Mesendoderm (in vitro differentiated cells): ENCODE measurements around the gene OR7A5.
"Not testable (repeated sequence)": the region's sequence is repeated elsewhere in the genome, so short reads cannot be mapped to it uniquely, and the experiment has no call there.

Experiments used
- DNase-seq: peaks from one replicate; pipeline ENCODE4 v3.0.0; 2013
- H2AK5ac ChIP-seq: 2 replicates; pipeline ENCODE4 v1.6.1; 2013; ENCODE audit warnings: low read length, inconsistent platforms
- H2BK120ac ChIP-seq: 2 replicates; pipeline ENCODE4 v1.6.1; 2013; ENCODE audit warnings: low read depth, mild to moderate bottlenecking, low read length, moderate library complexity, mixed read lengths
- H2BK15ac ChIP-seq: replicated peaks from 2 replicates; pipeline ENCODE4 v1.6.1; 2013; ENCODE audit warnings: low read depth, mild to moderate bottlenecking, moderate library complexity
- H2BK5ac ChIP-seq: 2 replicates; pipeline ENCODE4 v1.6.1; 2013; ENCODE audit warnings: low read length, inconsistent platforms
- H3K18ac ChIP-seq: 2 replicates; pipeline ENCODE4 v1.6.1; 2013; ENCODE audit warnings: mild to moderate bottlenecking, low read length, mixed read lengths
- H3K23ac ChIP-seq: one replicate; pipeline ENCODE4 v1.6.1; 2013; ENCODE audit warnings: low read length
- H3K27ac ChIP-seq: 2 replicates; pipeline ENCODE4 v1.5.1; 2013; ENCODE audit warnings: low read depth, mild to moderate bottlenecking, inconsistent platforms, low read length, moderate library complexity
- H3K27me3 ChIP-seq: 2 replicates; pipeline ENCODE4 v1.6.1; 2013; ENCODE audit warnings: low read length, control low read depth, mild to moderate bottlenecking, inconsistent platforms; ENCODE audit not compliant: insufficient read depth, poor library complexity
- H3K36me3 ChIP-seq: 2 replicates; pipeline ENCODE4 v1.6.1; 2013; ENCODE audit warnings: low read length, inconsistent platforms; ENCODE audit not compliant: control insufficient read depth, insufficient read depth
- H3K4ac ChIP-seq: one replicate; pipeline ENCODE4 v1.6.1; 2013; ENCODE audit warnings: low read depth, mild to moderate bottlenecking, low read length, moderate library complexity
- H3K4me1 ChIP-seq: 2 replicates; pipeline ENCODE4 v1.6.1; 2013; ENCODE audit warnings: low read depth, low read length, inconsistent platforms; ENCODE audit not compliant: control insufficient read depth
- H3K4me2 ChIP-seq: 2 replicates; pipeline ENCODE4 v1.6.1; 2013; ENCODE audit warnings: low read length
- H3K4me3 ChIP-seq: 2 replicates; pipeline ENCODE4 v1.5.1; 2013; ENCODE audit warnings: mild to moderate bottlenecking, low read length
- H3K56ac ChIP-seq: one replicate; pipeline ENCODE4 v1.6.1; 2013; ENCODE audit warnings: low read length
- H3K79me1 ChIP-seq: 2 replicates; pipeline ENCODE4 v1.6.1; 2013; ENCODE audit warnings: low read length, inconsistent platforms
- H3K79me2 ChIP-seq: 2 replicates; pipeline ENCODE4 v1.6.1; 2013; ENCODE audit warnings: mild to moderate bottlenecking, low read length; ENCODE audit not compliant: control insufficient read depth, insufficient read depth
- H3K9ac ChIP-seq: 2 replicates; pipeline ENCODE4 v1.6.1; 2013; ENCODE audit warnings: low read length, inconsistent platforms
- H4K5ac ChIP-seq: one replicate; pipeline ENCODE4 v1.6.1; 2013; ENCODE audit warnings: low read length
- H4K8ac ChIP-seq: one replicate; pipeline ENCODE4 v1.6.1; 2013; ENCODE audit warnings: low read depth, mild to moderate bottlenecking, control low read depth, low read length, moderate library complexity
- WGBS: extraction: QIAGEN DNeasy Blood & Tissue Kit; methylation state at CpG from one replicate; pipeline ENCODE4 v1.1.7; 2013; ENCODE audit warnings: low lambda C conversion rate, missing lambda C conversion rate; ENCODE audit not compliant: insufficient coverage; ENCODE audit errors: extremely low coverage; 5-methylcytosine and 5-hydroxymethylcytosine counted together

Gene OR7A5

DNA sequence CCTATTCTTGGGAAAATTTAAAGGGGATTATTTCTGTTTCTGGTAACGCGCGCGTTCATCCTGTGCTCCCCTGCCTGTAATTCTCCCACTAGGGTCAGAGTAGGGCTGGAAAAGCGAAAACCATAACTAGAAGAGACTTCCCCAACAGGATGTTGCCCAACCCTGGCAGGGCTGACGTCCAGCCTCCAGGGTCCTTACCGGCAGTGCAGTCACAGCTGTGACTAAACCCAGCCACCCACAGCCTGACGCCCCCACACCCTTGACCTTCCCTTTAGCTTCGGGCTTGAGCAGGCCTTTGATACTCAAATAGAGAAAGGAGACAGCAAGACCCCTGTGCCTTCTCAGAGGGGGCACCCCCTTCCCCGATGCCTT, 50.3 kb downstream of the OR7A5 start:
- no CpG with 5 or more reads among the region's 10 CpGs for WGBS
- not testable (repeated sequence) for H3K4me2 ChIP-seq, H3K56ac ChIP-seq, H2BK5ac ChIP-seq, H3K36me3 ChIP-seq, DNase-seq, H3K9ac ChIP-seq, H3K79me1 ChIP-seq, H2BK120ac ChIP-seq, H4K5ac ChIP-seq, H3K4me3 ChIP-seq, H2AK5ac ChIP-seq, H3K27me3 ChIP-seq, H3K79me2 ChIP-seq, H3K23ac ChIP-seq, H3K27ac ChIP-seq, H2BK15ac ChIP-seq, H3K4ac ChIP-seq, H3K4me1 ChIP-seq, H3K18ac ChIP-seq, H4K8ac ChIP-seq

- not testable (repeated sequence) for H4K5ac ChIP-seq, H3K56ac ChIP-seq, H3K27me3 ChIP-seq, H3K27ac ChIP-seq, H3K36me3 ChIP-seq, H3K23ac ChIP-seq, H3K4me1 ChIP-seq, H3K18ac ChIP-seq, H2AK5ac ChIP-seq, H2BK120ac ChIP-seq, H2BK5ac ChIP-seq, H3K4ac ChIP-seq, H4K8ac ChIP-seq, H3K4me2 ChIP-seq, H3K4me3 ChIP-seq, H2BK15ac ChIP-seq, H3K79me2 ChIP-seq, H3K79me1 ChIP-seq, H3K9ac ChIP-seq
- peak; percentile 28 for DNase-seq
- WGBS: 100% methylated on average over 1 of the region's 8 CpGs
These were observed 51.5 kb downstream of the OR7A5 start for GRCh38 chr19:14783410-14783998.

- Histone ChIP-seq H2AK5ac (no peak overlapping the region), H3K27me3 (no peaks in the 10 kb centered on the region), H2BK15ac (no peak overlapping the region), H3K4me3 (no peak overlapping the region), H3K23ac (no peak overlapping the region), H3K79me2 (no peaks in the 10 kb centered on the region), H4K8ac (no peak overlapping the region), H3K56ac (no peak overlapping the region), H4K5ac (no peak overlapping the region), H2BK120ac (no peak overlapping the region), H3K27ac (no peak overlapping the region), H3K9ac (no peak overlapping the region), H3K4ac (no peak overlapping the region), H3K4me2 (no peak overlapping the region), H3K4me1 (no peaks in the 10 kb centered on the region), H3K79me1 (no peaks in the 10 kb centered on the region), H2BK5ac (no peak overlapping the region), H3K36me3 (no peaks in the 10 kb centered on the region), H3K18ac (no peak overlapping the region)
- WGBS: no CpG with 5 or more reads among the region's 16 CpGs
- no peak for DNase-seq
These were observed 52.2 kb downstream of the OR7A5 start for GRCh38 chr19:14782626-14783409.

DNA sequence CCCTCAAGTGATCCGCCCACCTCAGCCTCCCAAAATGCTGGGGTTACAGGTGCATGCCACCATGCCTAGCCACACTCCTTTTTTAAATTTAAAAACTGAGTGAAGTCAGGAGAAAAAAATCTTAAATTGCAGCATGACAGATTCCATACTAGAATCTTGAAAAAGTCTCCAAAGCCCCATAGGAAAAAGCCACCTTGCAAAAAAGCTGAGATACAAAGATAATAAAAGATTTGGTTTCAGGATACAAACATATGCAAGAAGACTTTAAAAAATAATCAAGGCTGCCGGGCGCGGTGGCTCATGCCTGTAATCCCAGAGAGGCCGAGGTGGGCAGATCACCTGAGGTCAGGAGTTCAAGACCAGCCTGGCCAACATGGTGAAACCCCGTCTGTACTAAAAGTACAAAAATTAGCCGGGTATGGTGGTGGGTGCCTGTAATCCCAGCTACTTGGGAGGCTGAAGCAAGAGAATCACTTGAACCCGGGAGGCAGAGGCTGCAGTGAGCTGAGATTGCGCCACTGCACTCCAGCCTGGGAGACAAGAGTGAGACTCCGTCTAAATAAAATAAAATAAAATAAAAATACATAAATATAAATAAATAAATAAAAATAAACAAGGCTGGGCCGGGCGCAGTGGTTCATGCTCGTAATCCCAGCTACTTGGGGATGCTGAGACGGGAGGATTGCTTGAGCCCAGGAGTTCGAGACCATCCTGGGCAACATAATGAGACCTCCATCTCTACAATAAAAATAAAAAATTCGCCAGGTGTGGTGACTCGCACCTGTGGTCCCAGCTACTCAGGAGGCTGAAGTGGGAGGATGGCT, 53.1 kb downstream of the OR7A5 start:
- not testable (repeated sequence) for H3K79me1 ChIP-seq, H3K27ac ChIP-seq, H4K5ac ChIP-seq, H2AK5ac ChIP-seq, H4K8ac ChIP-seq, H3K36me3 ChIP-seq, H2BK15ac ChIP-seq, H3K27me3 ChIP-seq, H2BK5ac ChIP-seq, DNase-seq, H3K4me3 ChIP-seq, H3K4ac ChIP-seq, H3K79me2 ChIP-seq, H3K18ac ChIP-seq, H3K4me1 ChIP-seq, H2BK120ac ChIP-seq, H3K23ac ChIP-seq, H3K56ac ChIP-seq, H3K4me2 ChIP-seq, H3K9ac ChIP-seq
- WGBS: no CpG with 5 or more reads among the region's 17 CpGs

DNA sequence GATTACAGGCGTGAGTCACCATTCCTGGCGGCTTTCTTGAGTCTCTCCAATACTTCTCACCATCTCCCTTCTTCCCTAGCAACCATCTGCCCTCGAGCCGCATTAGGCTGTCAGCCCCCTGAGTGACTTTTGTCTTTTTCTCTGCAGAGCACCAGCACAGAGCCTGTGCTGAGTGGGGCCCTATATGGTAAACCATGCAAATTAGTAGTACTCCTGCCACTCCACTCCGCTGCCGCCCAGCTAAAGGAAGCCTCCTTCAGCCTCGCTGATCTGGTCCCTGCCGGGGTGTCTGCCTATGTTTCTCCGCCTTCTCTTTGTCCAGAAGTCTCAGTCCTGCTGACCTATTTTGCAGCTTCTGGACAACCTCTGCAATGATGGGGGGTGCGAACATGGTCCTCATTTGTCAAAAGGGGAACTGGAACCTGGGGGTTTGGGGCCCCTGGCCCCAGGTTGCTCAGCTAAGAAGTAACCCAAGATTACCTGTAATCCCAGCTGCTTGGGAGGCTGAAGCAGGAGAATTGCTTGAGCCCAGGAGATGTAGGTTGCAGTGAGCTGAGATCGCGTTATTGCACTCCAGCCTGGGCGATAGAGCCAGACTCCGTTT, 54.3 kb downstream of the OR7A5 start:
- H4K5ac ChIP-seq, H2BK5ac ChIP-seq, H3K9ac ChIP-seq, H4K8ac ChIP-seq, H3K27ac ChIP-seq, H3K56ac ChIP-seq, H3K4me2 ChIP-seq, H3K18ac ChIP-seq, H3K79me1 ChIP-seq, H3K27me3 ChIP-seq, H3K23ac ChIP-seq, H3K36me3 ChIP-seq, H2BK120ac ChIP-seq, H2BK15ac ChIP-seq, H3K79me2 ChIP-seq, H2AK5ac ChIP-seq, H3K4me1 ChIP-seq, H3K4me3 ChIP-seq, H3K4ac ChIP-seq, DNase-seq: not testable (repeated sequence)
- WGBS: no CpG with 5 or more reads among the region's 14 CpGs
